ENCODE measurements around the gene SMIM10L1.

DNA sequence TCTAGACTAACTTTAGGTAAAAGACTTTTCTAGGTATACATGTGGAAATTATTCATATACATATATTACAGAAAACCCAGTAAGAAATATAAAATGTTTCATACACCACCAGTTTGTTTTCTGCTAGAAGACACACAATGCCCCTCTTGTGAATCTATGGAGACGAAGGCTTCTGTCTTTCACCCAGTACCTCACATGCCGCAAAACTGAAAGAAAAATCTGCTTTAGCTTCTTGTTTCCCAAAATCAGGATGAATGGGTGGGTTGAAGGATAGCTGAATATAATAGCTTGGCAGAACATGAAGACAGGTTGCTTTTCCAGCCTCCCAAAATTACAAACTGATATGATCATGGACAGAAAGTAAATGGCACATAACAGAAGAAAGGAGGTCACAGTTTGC, 37.8 kb upstream of the SMIM10L1 start:
- no peak for TF ChIP-seq CTCF (IDR thresholded peaks at IDR 0.05; ENCODE audit: insufficient read depth, low read length)
- no peak for TF ChIP-seq POLR2AphosphoS5 (IDR thresholded peaks at IDR 0.05; ENCODE audit: low read depth)
- no peak for TF ChIP-seq REST (IDR thresholded peaks at IDR 0.05; ENCODE audit: insufficient replicate concordance, low read depth)

All from HL-60 (cell line).